AG09309 (cell line): ENCODE results near the gene HFM1.

Source experiments
- DNase-seq: peaks from one replicate; pipeline ENCODE4 v3.0.0-alpha.2; 2010; ENCODE audit warnings: low read depth
- H3K4me3 ChIP-seq: 2 replicates; pipeline ENCODE4 v1.5.1; 2011; ENCODE audit warnings: mild to moderate bottlenecking, low read depth, low read length, moderate library complexity; ENCODE audit not compliant: control insufficient read depth
- TF ChIP-seq, protein P1 (sequence below): IDR thresholded peaks from 2 replicates; pipeline ENCODE4 v1.5.1; 2011; ENCODE audit warnings: mild to moderate bottlenecking, low read depth, low read length, inconsistent platforms; ENCODE audit not compliant: insufficient read depth, control insufficient read depth; ENCODE audit errors: missing control alignments

The HFM1 gene

DNA sequence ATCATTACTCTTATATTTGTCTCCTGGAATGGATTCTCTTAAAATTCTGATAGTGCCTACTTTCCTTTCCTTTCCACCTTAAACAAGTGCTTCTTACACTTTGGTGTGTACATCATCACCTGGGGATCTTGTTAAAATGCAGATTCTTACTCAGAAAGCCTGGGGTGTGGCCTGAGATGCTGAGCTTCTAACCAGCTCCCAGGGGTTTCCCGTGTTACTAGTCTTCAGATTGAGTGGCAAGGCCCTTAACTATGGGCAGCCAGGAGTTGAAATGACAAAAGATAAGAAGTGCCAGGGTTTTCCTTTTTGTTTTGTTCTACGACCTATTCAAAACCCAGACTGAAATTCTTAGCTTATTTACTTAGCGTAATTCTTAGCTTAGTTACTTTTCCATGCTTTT is 159.2 kb downstream of the HFM1 start:
- TF ChIP-seq, protein P1, sequence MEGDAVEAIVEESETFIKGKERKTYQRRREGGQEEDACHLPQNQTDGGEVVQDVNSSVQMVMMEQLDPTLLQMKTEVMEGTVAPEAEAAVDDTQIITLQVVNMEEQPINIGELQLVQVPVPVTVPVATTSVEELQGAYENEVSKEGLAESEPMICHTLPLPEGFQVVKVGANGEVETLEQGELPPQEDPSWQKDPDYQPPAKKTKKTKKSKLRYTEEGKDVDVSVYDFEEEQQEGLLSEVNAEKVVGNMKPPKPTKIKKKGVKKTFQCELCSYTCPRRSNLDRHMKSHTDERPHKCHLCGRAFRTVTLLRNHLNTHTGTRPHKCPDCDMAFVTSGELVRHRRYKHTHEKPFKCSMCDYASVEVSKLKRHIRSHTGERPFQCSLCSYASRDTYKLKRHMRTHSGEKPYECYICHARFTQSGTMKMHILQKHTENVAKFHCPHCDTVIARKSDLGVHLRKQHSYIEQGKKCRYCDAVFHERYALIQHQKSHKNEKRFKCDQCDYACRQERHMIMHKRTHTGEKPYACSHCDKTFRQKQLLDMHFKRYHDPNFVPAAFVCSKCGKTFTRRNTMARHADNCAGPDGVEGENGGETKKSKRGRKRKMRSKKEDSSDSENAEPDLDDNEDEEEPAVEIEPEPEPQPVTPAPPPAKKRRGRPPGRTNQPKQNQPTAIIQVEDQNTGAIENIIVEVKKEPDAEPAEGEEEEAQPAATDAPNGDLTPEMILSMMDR, result no peak
- no peak overlapping the region for H3K4me3 ChIP-seq
- no peak for DNase-seq

DNA sequence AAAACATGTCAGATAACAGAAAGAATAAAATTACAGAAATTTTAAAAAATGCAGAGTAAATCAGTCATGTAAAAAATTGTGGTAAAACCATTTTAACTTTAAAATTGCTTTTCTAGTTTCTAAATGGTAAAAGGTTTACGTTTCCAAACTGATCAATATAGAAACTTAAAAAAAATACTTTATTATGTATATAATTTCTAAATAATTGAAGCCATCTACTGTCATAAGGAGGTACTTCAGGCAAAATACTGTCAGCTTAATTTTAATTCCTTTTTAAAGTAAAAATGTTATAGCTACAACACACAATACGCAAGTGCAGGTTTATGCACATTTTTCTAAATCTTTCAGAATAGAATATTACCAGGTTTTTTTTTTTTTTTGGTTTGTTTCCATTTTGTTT is 159.9 kb downstream of the HFM1 start:
- no peak for DNase-seq
- TF ChIP-seq, protein P1, result no peak
- H3K4me3 ChIP-seq, result no peak overlapping the region

DNA sequence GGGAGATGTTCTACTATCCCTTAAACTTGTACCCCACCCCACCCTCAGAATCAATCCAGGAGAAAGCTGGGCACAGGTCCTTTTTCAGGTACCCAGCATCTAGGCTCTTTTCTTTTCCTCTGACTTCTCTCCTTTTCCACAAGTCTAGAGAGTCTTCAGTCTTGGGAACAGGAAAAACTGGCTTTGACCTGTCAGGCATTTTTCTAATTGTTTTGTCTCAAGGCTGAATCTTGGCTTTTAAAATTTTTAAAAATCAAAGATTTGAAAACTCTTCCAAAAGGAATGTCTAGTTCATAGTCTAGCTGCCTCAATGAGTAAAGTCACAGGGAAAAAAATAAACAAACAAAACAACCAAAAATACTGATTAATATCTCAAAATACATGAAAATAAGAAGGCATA is 161.5 kb downstream of the HFM1 start:
- TF ChIP-seq, protein P1, result no peak
- no peak overlapping the region for H3K4me3 ChIP-seq
- no peak for DNase-seq

DNA sequence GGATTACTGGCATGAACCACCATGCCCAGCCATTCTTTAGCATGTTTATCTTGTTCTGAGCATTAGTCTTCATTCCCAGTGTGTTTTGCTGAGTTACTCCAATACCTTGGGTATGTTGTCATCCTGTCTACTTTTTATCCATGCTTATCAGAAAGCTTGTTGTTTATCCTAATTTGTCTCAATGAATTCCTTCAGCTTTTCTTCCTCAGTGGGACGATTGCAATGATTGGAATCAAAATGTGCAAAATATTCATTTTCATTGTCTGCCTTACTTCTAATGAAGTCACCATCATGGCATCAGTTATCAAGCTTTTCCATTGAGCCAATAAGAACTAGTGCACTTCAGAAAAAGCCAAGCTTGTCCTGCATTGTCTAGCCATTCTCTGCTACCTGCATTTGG is 170.5 kb downstream of the HFM1 start:
- no peak overlapping the region for H3K4me3 ChIP-seq
- TF ChIP-seq, protein P1, result no peak
- no peak for DNase-seq

- no peak overlapping the region for H3K4me3 ChIP-seq
- TF ChIP-seq, protein P1, result no peak
- no peak for DNase-seq
These were observed 177.9 kb downstream of the HFM1 start for GRCh38 chr1:91226741-91227140.

DNA sequence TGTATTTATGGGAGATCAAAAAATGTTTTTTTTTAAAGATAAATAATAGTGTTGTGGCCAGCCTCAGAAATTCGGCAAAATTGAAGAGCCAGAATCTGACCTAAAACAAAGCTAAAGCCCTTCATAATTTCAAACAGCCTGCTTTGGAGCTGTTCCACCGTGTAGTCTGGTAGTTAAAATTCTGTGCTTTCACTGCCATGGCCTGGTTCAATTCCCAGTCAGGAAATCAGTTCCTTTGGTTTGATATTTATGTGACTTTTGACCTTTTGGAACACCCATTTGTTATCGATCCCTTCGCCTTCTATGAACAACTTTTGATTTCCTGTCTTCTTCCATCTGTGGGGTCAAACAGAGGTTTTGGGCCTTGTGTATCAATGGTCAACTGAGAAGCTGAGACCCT is 179.8 kb downstream of the HFM1 start:
- TF ChIP-seq, protein P1, result no peak
- no peak overlapping the region for H3K4me3 ChIP-seq
- no peak for DNase-seq

DNA sequence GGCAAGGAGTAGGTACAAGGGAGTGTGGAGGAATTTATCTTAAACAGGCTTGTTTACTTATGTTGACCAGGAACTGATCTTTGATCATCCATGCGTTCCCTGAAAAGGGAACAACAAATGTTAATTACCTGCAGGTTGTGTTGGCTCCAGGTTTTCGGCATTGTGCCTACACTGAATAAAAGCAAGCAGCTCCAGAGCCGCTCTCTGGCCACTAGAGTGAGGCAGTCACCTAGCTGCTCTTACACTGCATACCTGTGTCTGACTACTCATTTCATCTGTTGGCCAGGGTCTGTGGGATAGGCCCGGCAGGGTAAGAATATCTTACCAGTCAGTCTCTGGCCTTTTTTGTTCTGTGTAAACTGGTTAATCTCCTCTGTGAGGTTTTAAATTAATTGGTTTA is 183.6 kb downstream of the HFM1 start:
- DNase-seq, result no peak
- TF ChIP-seq, protein P1, result no peak
- H3K4me3 ChIP-seq, result no peak overlapping the region
